GM12891 (cell line): ENCODE data around the gene ROGDI.

Source experiments
- DNase-seq: peaks from one replicate; pipeline ENCODE4 v3.0.0; 2011; ENCODE audit warnings: low spot score; ENCODE audit not compliant: insufficient read length
- FAIRE-seq: peaks from 2 replicates; lab custom pipeline; 2011; peaks lifted over from hg19 to GRCh38; lab: Jason Lieb, UNC
- PAX5 ChIP-seq: IDR thresholded peaks from 2 replicates; pipeline ENCODE4 v1.6.1; 2011; ENCODE audit warnings: low read length, moderate library complexity, mild to moderate bottlenecking; ENCODE audit not compliant: insufficient read depth, severe bottlenecking
- POLR2A ChIP-seq: IDR thresholded peaks from 2 replicates; pipeline ENCODE4 v1.6.1; 2011; ENCODE audit warnings: low read depth, low read length, control low read depth
- POLR2AphosphoS5 ChIP-seq: IDR thresholded peaks from 2 replicates; pipeline ENCODE4 v1.6.1; 2011; ENCODE audit warnings: low read depth, low read length, control low read depth
- POU2F2 ChIP-seq: IDR thresholded peaks from 2 replicates; pipeline ENCODE4 v1.6.1; 2011; ENCODE audit warnings: low read depth, mild to moderate bottlenecking, control low read depth, low read length, moderate library complexity
- SPI1 ChIP-seq: IDR thresholded peaks from 2 replicates; pipeline ENCODE4 v1.6.1; 2011; ENCODE audit warnings: low read depth, low read length, control low read depth
- TAF1 ChIP-seq: IDR thresholded peaks from 2 replicates; pipeline ENCODE4 v1.6.1; 2011; ENCODE audit warnings: low read depth, low read length, control low read depth

Gene ROGDI

DNA sequence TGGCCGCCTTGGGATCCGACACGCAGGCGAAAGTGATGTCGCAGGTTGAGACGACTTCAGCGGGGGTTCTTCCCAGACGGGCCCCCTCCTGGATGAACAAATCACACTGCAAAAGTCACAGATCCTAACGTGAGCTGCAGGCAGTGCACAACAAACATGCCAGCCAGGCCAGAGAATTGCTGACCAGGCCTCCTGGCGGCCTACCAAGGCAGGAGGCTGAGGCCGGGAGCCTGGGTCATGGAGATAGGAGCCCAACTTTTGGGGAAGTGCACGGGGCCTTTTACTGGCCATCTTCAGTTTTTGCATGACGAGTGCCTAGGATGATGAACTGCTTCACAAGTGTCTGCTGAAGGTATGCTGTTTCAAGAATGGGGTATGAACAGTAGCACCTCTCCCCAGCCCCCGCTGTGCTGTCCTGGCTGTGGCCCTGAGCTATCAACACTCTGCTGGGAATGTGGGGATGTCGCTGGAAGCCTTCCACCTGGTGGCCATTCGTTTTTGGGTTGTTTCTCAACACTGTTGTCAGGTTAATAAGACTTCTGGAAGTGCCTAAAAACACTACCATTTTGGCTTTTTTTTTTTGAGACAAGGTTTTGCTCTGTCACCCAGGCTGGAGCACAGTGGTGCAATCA is 12.2 kb upstream of the ROGDI start:
- FAIRE-seq (no peak), DNase-seq (no peak)
- TF ChIP-seq SPI1 (no peak), POLR2A (no peak), PAX5 (no peak), TAF1 (no peak), POU2F2 (no peak)

- TF ChIP-seq POLR2A: no peak
- DNase-seq (no peak), FAIRE-seq (no peak)
Measured at GRCh38 chr16:4814046-4814445, 11.6 kb upstream of the ROGDI start.

GRCh38 chr16:4813251-4814003 is 11.0 kb upstream of the ROGDI start:
- TF ChIP-seq POU2F2: no peak
- no peak for TF ChIP-seq SPI1
- TF ChIP-seq POLR2AphosphoS5: no peak
- TF ChIP-seq PAX5: no peak
- no peak for TF ChIP-seq TAF1
- TF ChIP-seq POLR2A: no peak
- no peak for DNase-seq
- no peak for FAIRE-seq

GRCh38 chr16:4811773-4812172 is 9.3 kb upstream of the ROGDI start:
- DNase-seq (no peak), FAIRE-seq (no peak)
- TF ChIP-seq POLR2AphosphoS5: no peak
- TF ChIP-seq TAF1: no peak
- TF ChIP-seq SPI1: no peak
- no peak for TF ChIP-seq POLR2A
- TF ChIP-seq POU2F2: no peak
- TF ChIP-seq PAX5: no peak

- TF ChIP-seq TAF1 (no peak), POLR2A (no peak), POLR2AphosphoS5 (no peak), PAX5 (no peak), POU2F2 (no peak), SPI1 (no peak)
- FAIRE-seq (no peak), DNase-seq (no peak)
Measured at GRCh38 chr16:4811242-4811641, 8.8 kb upstream of the ROGDI start.

GRCh38 chr16:4806280-4806679 is 3.8 kb upstream of the ROGDI start:
- FAIRE-seq (no peak), DNase-seq (no peak)
- TF ChIP-seq TAF1 (no peak), SPI1 (no peak), POLR2A (no peak), PAX5 (no peak), POLR2AphosphoS5 (no peak), POU2F2 (no peak)

- FAIRE-seq (no peak), DNase-seq (no peak)
- no peak for TF ChIP-seq POLR2A
- no peak for TF ChIP-seq POU2F2
- no peak for TF ChIP-seq TAF1
- TF ChIP-seq PAX5: no peak
- TF ChIP-seq SPI1: no peak
- TF ChIP-seq POLR2AphosphoS5: no peak
Measured at GRCh38 chr16:4805231-4805630, 2.8 kb upstream of the ROGDI start.

DNA sequence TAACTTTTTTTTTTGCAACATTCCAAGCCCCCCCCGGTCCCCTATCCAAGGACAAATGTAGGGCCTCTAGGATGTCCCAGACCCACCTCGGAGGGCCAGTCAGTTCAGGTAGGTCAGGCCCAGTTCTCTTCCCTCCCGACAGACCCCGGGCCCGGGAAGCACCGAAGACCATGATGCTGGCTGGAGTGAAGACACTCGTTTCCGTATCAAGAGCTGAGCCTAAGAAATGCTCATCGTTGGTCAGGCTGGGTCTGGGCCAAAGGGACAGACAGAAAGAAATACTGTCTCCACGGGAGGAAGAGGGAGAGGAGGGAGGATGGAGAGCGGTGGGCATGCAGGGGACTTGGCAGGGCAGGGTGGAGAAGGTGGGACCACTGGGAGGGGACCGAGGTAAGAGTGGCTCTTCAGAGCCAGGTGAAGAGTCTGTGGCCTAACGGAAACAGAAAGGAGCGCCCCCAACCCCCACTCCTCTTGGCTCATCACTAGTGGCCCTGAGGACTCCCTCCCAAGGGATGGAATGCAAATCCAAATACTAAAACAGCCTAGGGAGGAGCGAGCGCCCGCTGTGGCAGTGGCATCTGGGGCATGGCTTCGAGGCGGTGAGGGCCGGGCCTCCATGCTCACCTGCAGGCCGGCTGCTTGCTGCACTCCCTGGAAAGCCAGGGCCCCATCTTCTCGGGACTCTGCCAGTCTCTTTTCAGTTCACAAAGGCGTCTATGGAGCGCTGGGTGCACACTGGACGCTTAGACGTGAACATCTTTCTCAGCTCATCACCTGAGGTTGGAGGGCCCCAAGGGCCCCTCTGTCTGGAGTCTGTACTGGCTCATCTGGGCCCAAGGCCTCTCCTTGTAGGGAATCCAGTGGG is 1.7 kb upstream of the ROGDI start:
- TF ChIP-seq TAF1 (no peak), PAX5 (no peak), POLR2AphosphoS5 (no peak), SPI1 (no peak), POU2F2 (no peak), POLR2A (no peak)
- FAIRE-seq (no peak), DNase-seq (no peak)

- FAIRE-seq: no peak
- TF ChIP-seq TAF1: no peak
- no peak for TF ChIP-seq POLR2AphosphoS5
- TF ChIP-seq POLR2A: no peak
- no peak for TF ChIP-seq POU2F2
- no peak for TF ChIP-seq SPI1
- TF ChIP-seq PAX5: no peak
- DNase-seq: no peak
Measured at GRCh38 chr16:4803401-4803844, 990 bp upstream of the ROGDI start.
